HepG2 (cell line): ENCODE results near the gene IGDCC3. TPM values are rescaled to one million over a fixed set of nuclear protein-coding genes. Genes with fewer than 3 reads are reported as not detected.

Source experiments
- ATAC-seq: fragments of 200-7000 bp; cut with Tn5 transposase; 3 replicates; pipeline ENCODE4 v1.9.1; 2020; ENCODE audit warnings: mild to moderate bottlenecking, moderate library complexity
- BruUV-seq: library from RNA; stranded (reverse); fragments of 400-500 nt; replicated peaks from 2 replicates; lab custom pipeline; 2021; lab: Mats Ljungman, UMichigan
- CTCF ChIA-PET: fragments of 300-600 bp; formaldehyde crosslinking; extraction: SDS; loops from one replicate; lab custom pipeline; 2021; ENCODE audit warnings: low total read pairs, inconsistent platforms, low intra/inter-chr PET ratio; lab: Yijun Ruan, JAX
- POLR2A ChIA-PET: fragments of 350-600 bp; sonication (Branson Sonifier 250); formaldehyde crosslinking; loops from one replicate; lab custom pipeline; 2020; ENCODE audit warnings: antibody characterized with exemption, inconsistent platforms; lab: Yijun Ruan, JAX
- DNase-seq: peaks from one replicate; pipeline ENCODE4 v3.0.0-alpha.2; 2015; ENCODE audit warnings: low spot score
- FAIRE-seq: peaks from 3 replicates; lab custom pipeline; 2011; peaks lifted over from hg19 to GRCh38; lab: Jason Lieb, UNC
- H2AFZ ChIP-seq: one replicate; pipeline ENCODE4 v1.6.1; 2011; ENCODE audit warnings: low read length, inconsistent platforms
- H3K27ac ChIP-seq: fragments of 300-600 bp; 3 replicates; pipeline ENCODE4 v1.8.0; 2011; ENCODE audit warnings: mixed run types, mild to moderate bottlenecking, mixed read lengths, low read length, inconsistent platforms; ENCODE audit not compliant: insufficient read depth; ENCODE audit errors: extremely low read length
- H3K27me3 ChIP-seq, 2 experiments: fragments of 200-600 bp in 1 of 2; 2 replicates in 1 of 2; 3 replicates in 1 of 2; pipeline versions ENCODE4 v1.6.0 to v1.8.0; 2011; ENCODE audit warnings: low read length in 2 of 2, mild to moderate bottlenecking in 2 of 2, moderate library complexity in 2 of 2, inconsistent platforms in 1 of 2; ENCODE audit not compliant: insufficient read depth in 2 of 2, control insufficient read depth in 1 of 2
- H3K36me3 ChIP-seq, 2 experiments: fragments of 200-600 bp in 1 of 2; replicated peaks in 1 of 2; 2 replicates in 1 of 2; 3 replicates in 1 of 2; pipeline versions ENCODE4 v1.5.1 to v1.8.0; 2011; ENCODE audit warnings: low read length in 2 of 2, inconsistent platforms in 1 of 2; ENCODE audit not compliant: insufficient read depth in 2 of 2, control insufficient read depth in 1 of 2
- H3K4me1 ChIP-seq: 2 replicates; pipeline ENCODE4 v1.5.1; 2012; ENCODE audit warnings: low read length, inconsistent platforms; ENCODE audit not compliant: insufficient read depth
- H3K4me2 ChIP-seq: 2 replicates; pipeline ENCODE4 v1.6.0; 2011; ENCODE audit warnings: low read depth, low read length, inconsistent platforms
- H3K4me3 ChIP-seq, 3 experiments: fragments of 200-600 bp in 1 of 3; sonication (generic), shearing (Covaris generic) in 1 of 3; replicated peaks in 1 of 3; 2 replicates each; pipeline ENCODE4 v1.5.1; 2011 to 2016; ENCODE audit warnings: low read length in 3 of 3, inconsistent platforms in 2 of 3, low read depth in 2 of 3, mild to moderate bottlenecking in 2 of 3, control low read depth in 1 of 3, mixed read lengths in 1 of 3; ENCODE audit not compliant: insufficient read depth in 1 of 3
- H3K79me2 ChIP-seq: one replicate; pipeline ENCODE4 v1.6.1; 2011; ENCODE audit warnings: low read length, inconsistent platforms; ENCODE audit not compliant: insufficient read depth
- H3K9ac ChIP-seq: 2 replicates; pipeline ENCODE4 v1.6.0; 2011; ENCODE audit warnings: mild to moderate bottlenecking, low read depth, low read length, inconsistent platforms; ENCODE audit not compliant: insufficient read depth
- H3K9me3 ChIP-seq: 2 replicates; pipeline ENCODE4 v1.5.1; 2012; ENCODE audit warnings: mild to moderate bottlenecking, low read length
- H4K20me1 ChIP-seq: 2 replicates; pipeline ENCODE4 v1.6.0; 2011; ENCODE audit warnings: inconsistent platforms, mild to moderate bottlenecking, low read length, moderate library complexity; ENCODE audit not compliant: insufficient read depth
- ATRX ChIP-seq: sonication (generic); formaldehyde crosslinking; IDR thresholded peaks from 2 replicates; pipeline ENCODE4 v1.4.0; 2020; ENCODE audit warnings: missing genetic modification reagents, borderline replicate concordance
- ISX ChIP-seq: sonication (generic); formaldehyde crosslinking; conservative IDR thresholded peaks from 2 replicates; pipeline ENCODE4 v1.5.0; 2020; ENCODE audit warnings: missing genetic modification reagents
- PBX3 ChIP-seq: sonication (generic); formaldehyde crosslinking; IDR thresholded peaks from 2 replicates; pipeline ENCODE4 v1.8.1; 2023; ENCODE audit warnings: missing genetic modification reagents, inconsistent platforms, borderline replicate concordance
- ZBTB2 ChIP-seq: sonication (generic); formaldehyde crosslinking; IDR thresholded peaks from 2 replicates; pipeline ENCODE4 v1.8.0; 2022; ENCODE audit warnings: low read depth, missing genetic modification reagents
- ZNF792 ChIP-seq: IDR thresholded peaks from 2 replicates; pipeline ENCODE4 v1.6.1; 2016
- WGBS: methylation state at CpG from one replicate; pipeline ENCODE4 v1.1.6; 2017; ENCODE audit warnings: low lambda C conversion rate; 5-methylcytosine and 5-hydroxymethylcytosine counted together
- in situ Hi-C: cut with HindIII; loops from 2 replicates; pipeline ENCODE4 v1.10.0; 2017; ENCODE audit warnings: low pct_unique_long_range_greater_than_20kb; ENCODE audit not compliant: extremely low pct_ligation_motif_present
- intact Hi-C: fragments of 100-400 bp; cut with micrococcal nuclease; formaldehyde crosslinking; loops from one replicate; pipeline ENCODE4 v1.10.0; 2022; ENCODE audit not compliant: unreplicated experiment
- polyA plus RNA-seq, 8 experiments: library from polyadenylated mRNA; depleted of rRNA in 3 of 8; stranded (reverse) in 7 of 8; unstranded in 1 of 8; fragments of >200 nt; fragmentation: Illumina TruSeq in 4 of 8; extraction: Trizol in 4 of 8; gene quantifications; 2 replicates each; pipeline versions ENCODE4 v1.2.1 to v1.2.3, GENCODE V29; 2011 to 2016; ENCODE audit warnings: low read depth in 4 of 8, missing spikeins in 1 of 8, mixed read lengths in 1 of 8; ENCODE audit not compliant: insufficient read depth in 1 of 8
- total RNA-seq, 5 experiments: library from RNA; depleted of rRNA; stranded (reverse); fragments of >200 nt; fragmentation: Illumina TruSeq; extraction: Trizol; gene quantifications; 2 replicates each; pipeline ENCODE4 v1.2.3, GENCODE V29; 2016; ENCODE audit warnings: low read depth in 1 of 5
- TF ChIP-seq, protein P1 (sequence below): sonication (generic); formaldehyde crosslinking; IDR thresholded peaks from 2 replicates; pipeline ENCODE4 v1.4.0; 2020; ENCODE audit warnings: low read depth, missing genetic modification reagents

Gene IGDCC3
- total and polyA plus RNA-seq, 2 of the 13 experiments (the other 11 are each of a cell fraction or from before 2014, with no cell fraction given), result 30.1 to 51.8 TPM

- TF ChIP-seq, protein P1, sequence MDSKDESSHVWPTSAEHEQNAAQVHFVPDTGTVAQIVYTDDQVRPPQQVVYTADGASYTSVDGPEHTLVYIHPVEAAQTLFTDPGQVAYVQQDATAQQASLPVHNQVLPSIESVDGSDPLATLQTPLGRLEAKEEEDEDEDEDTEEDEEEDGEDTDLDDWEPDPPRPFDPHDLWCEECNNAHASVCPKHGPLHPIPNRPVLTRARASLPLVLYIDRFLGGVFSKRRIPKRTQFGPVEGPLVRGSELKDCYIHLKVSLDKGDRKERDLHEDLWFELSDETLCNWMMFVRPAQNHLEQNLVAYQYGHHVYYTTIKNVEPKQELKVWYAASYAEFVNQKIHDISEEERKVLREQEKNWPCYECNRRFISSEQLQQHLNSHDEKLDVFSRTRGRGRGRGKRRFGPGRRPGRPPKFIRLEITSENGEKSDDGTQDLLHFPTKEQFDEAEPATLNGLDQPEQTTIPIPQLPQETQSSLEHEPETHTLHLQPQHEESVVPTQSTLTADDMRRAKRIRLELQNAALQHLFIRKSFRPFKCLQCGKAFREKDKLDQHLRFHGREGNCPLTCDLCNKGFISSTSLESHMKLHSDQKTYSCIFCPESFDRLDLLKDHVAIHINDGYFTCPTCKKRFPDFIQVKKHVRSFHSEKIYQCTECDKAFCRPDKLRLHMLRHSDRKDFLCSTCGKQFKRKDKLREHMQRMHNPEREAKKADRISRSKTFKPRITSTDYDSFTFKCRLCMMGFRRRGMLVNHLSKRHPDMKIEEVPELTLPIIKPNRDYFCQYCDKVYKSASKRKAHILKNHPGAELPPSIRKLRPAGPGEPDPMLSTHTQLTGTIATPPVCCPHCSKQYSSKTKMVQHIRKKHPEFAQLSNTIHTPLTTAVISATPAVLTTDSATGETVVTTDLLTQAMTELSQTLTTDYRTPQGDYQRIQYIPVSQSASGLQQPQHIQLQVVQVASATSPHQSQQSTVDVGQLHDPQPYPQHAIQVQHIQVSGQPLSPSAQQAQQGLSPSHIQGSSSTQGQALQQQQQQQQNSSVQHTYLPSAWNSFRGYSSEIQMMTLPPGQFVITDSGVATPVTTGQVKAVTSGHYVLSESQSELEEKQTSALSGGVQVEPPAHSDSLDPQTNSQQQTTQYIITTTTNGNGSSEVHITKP (CRISPR knock-in tag), result no peak
- TF ChIP-seq, all 625 proteins: peak for 0
Measured at GRCh38 chr15:65411465-65412071, 33.8 kb upstream of the IGDCC3 start (continued).

DNA sequence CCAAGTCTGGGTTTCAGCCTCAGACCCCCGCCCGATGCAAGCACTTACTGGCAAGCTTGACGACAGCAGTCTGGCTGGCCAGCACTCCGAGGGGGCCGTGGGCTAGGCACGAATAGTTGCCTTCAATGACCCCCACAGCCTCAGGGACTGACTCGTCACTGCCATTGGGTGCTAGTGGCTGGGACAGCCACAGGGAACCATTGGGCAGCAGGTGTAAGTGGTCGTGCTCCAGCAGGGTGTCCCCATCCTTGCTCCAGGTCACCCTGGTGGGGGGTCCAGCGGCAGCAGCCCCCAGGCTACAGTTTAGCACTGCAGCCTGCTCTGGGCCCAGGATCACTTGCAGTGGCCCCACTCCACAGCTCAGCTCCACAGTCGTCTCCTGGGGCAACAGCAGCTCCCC lies 33.2 kb upstream of the IGDCC3 start:
- Histone ChIP-seq H3K27me3 (peaks cover 0 to 3% of the 10 kb centered on the region in 2 experiments; a peak in 3 of 5 replicates), H3K4me3 (no peak overlapping the region), H3K27ac (no peak overlapping the region), H3K4me1 (peaks cover 57% of the 10 kb centered on the region), H3K36me3 (no peaks in the 10 kb centered on the region), H3K4me2 (no peak overlapping the region), H3K79me2 (no peaks in the 10 kb centered on the region), H2AFZ (no peak overlapping the region), H3K9me3 (no peaks in the 10 kb centered on the region), H3K9ac (no peak overlapping the region), H4K20me1 (no peaks in the 10 kb centered on the region)
- DNase-seq, result no peak
- BruUV-seq, result no TSS peak
- ChIA-PET POLR2A (no interaction called here), CTCF (no interaction called here)
- intact Hi-C loops (no loop called here), in situ Hi-C loops (no loop called here)
- no peak for FAIRE-seq
- no peak for ATAC-seq
- WGBS, result 40% methylated on average over 2 of the region's 10 CpGs
- no peak for TF ChIP-seq ATRX (CRISPR knock-in tag)
- no peak for TF ChIP-seq ZBTB2 (CRISPR knock-in tag)
- no peak for TF ChIP-seq PBX3
- TF ChIP-seq ZNF792 (CRISPR knock-in tag), result no peak
- TF ChIP-seq ISX, result no peak
